Transverse colon (tissue), 3 donors: ENCODE measurements around the gene MMP11.

Experiments
- CTCF ChIP-seq, 5 experiments: fragments of 200-600 bp in 3 of 5; fragments of 450-650 bp in 2 of 5; sonication (generic) in 3 of 5; IDR thresholded peaks; 1 replicate in 2 of 5; 2 replicates in 3 of 5; pipeline ENCODE4 v1.5.1; 2016 to 2017; ENCODE audit warnings: antibody characterized with exemption in 5 of 5, inconsistent platforms in 3 of 5, mild to moderate bottlenecking in 2 of 5, moderate library complexity in 1 of 5
- POLR2A ChIP-seq: fragments of 450-650 bp; IDR thresholded peaks from one replicate; pipeline ENCODE4 v1.6.1; 2016; ENCODE audit warnings: antibody characterized with exemption, mild to moderate bottlenecking, moderate library complexity

GRCh38 chr22:23762842-23763578, 9.6 kb upstream of the MMP11 start, which contains the start of gene C22orf15:
- no peak for TF ChIP-seq CTCF (IDR thresholded peaks at IDR 0.05)
- no peak for TF ChIP-seq POLR2A
